ENCODE results near the gene CACNA2D3. TPM values are rescaled to one million over a fixed set of nuclear protein-coding genes. Genes with fewer than 3 reads are reported as not detected.

CACNA2D3 gene
- total and polyA plus RNA-seq, 7 experiments from 2014 or later: 0.27 to 4.1 TPM; not detected in 5

DNA sequence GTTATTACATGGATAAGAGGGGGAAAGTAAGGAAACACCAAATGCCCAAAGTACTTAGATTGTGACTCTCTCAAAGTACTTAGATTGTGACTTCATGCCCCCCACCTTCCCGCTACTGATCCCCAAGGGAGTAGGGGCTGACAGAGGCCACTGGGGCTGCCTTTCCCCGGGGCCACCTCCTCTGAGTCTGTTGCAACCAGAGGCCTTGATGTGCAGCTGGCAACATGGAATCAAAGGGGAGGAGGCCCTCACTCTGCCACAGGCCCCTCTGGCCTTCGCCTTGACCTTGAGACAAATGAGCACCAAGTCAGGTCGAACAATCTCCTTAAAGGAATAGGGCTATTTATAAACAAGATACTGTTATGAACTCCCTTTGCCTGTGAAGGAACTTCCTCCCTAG lies 743.0 kb downstream of the CACNA2D3 start:
- Histone ChIP-seq H3K9me3 (ENCODE audit: control insufficient read depth in 2 of 3, low read length in 3 of 3) (no peaks in the 10 kb centered on the region), H3K36me3 (ENCODE audit: control insufficient read depth in 2 of 3, insufficient read depth in 3 of 3, low read length in 3 of 3) (no peaks in the 10 kb centered on the region), H3K4me1 (ENCODE audit: control insufficient read depth in 2 of 2, insufficient read depth in 2 of 2, low read length in 2 of 2) (no peaks in the 10 kb centered on the region), H3K4me3 (ENCODE audit: low read length) (no peak overlapping the region), H3K27me3 (ENCODE audit: control insufficient read depth in 2 of 2, insufficient read depth in 2 of 2, low read length in 2 of 2) (no peaks in the 10 kb centered on the region), H3K27ac (ENCODE audit: low read depth, low read length) (no peak overlapping the region)
- Mint-ChIP-seq H3K4me3 (no peak overlapping the region), H3K27ac (no peak overlapping the region), H3K4me1 (no peaks in the 10 kb centered on the region), H3K9me3 (peaks cover 0 to 7% (median 0%) of the 10 kb centered on the region in 11 donors), H3K27me3 (peaks cover 0 to 12% (median 0%) of the 10 kb centered on the region in 5 donors), H3K36me3 (peaks cover 0 to 3% (median 0%) of the 10 kb centered on the region in 5 donors)
- DNase-seq (no peak), ATAC-seq (no peak)
- intact Hi-C loops (cut with micrococcal nuclease): no loop called here
- ChIA-PET POLR2A (no interaction called here), CTCF (no interaction called here)

DNA sequence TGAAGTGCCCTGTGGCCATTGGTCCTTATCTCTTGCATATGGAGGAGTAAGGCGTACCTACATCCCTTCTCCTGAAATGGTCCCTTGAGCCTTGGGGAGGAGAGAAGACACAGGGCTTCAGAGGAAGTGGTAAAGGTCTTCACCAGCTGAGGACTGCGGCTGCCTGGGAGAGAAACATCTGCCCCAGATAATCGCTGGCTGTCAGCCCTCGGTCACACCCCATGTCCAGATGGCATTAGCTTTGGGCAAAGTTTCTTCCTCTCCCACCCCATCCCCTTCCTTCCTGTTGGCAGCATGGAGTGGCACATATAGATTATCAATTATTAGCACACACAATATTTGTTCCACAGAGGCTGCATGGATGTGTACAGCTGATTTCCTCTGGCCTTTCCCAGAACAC lies 743.9 kb downstream of the CACNA2D3 start:
- Histone ChIP-seq H3K27ac (ENCODE audit: low read depth, low read length) (no peak overlapping the region), H3K4me1 (ENCODE audit: control insufficient read depth in 2 of 2, insufficient read depth in 2 of 2, low read length in 2 of 2) (no peaks in the 10 kb centered on the region), H3K9me3 (ENCODE audit: control insufficient read depth in 2 of 3, low read length in 3 of 3) (no peaks in the 10 kb centered on the region), H3K36me3 (ENCODE audit: control insufficient read depth in 2 of 3, insufficient read depth in 3 of 3, low read length in 3 of 3) (no peaks in the 10 kb centered on the region), H3K4me3 (ENCODE audit: low read length) (no peak overlapping the region), H3K27me3 (ENCODE audit: control insufficient read depth in 2 of 2, insufficient read depth in 2 of 2, low read length in 2 of 2) (no peaks in the 10 kb centered on the region)
- Mint-ChIP-seq H3K4me3 (no peak overlapping the region), H3K27me3 (peaks cover 0 to 7% (median 0%) of the 10 kb centered on the region in 5 donors), H3K36me3 (peaks cover 0 to 3% (median 0%) of the 10 kb centered on the region in 5 donors), H3K4me1 (no peaks in the 10 kb centered on the region), H3K27ac (no peak overlapping the region), H3K9me3 (peaks cover 0 to 7% (median 0%) of the 10 kb centered on the region in 11 donors)
- no peak for DNase-seq
- ChIA-PET POLR2A (no interaction called here), CTCF (no interaction called here)
- ATAC-seq: no peak
- intact Hi-C loops (cut with micrococcal nuclease): no loop called here

GRCh38 chr3:54870423-54870822 lies 748.1 kb downstream of the CACNA2D3 start:
- CTCF ChIA-PET: no interaction called here
- H3K27ac Mint-ChIP-seq: no peak overlapping the region

DNA sequence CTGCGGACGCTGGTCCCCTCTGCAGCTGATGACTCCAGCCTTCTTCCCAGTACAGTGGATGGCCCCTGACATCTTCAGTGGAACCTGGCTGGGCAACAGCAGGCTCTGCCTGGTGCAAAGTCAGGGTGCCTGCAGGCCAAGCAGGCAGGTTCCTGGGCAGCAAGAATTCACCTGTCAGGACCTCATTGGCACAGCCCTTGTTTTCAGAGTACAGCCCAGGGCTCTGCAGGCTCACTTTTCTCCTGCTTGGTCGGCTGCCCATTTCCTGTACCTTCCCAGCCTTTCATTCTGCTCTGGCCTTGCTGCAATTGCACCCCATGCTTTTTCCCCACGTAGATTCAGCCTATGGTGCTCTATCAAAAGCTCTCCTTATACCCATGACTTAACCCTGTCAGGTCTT lies 749.5 kb downstream of the CACNA2D3 start:
- Histone ChIP-seq H3K9me3 (ENCODE audit: control insufficient read depth in 2 of 3, low read length in 3 of 3) (no peaks in the 10 kb centered on the region), H3K27ac (ENCODE audit: low read depth, low read length) (no peak overlapping the region), H3K36me3 (ENCODE audit: control insufficient read depth in 2 of 3, insufficient read depth in 3 of 3, low read length in 3 of 3) (no peaks in the 10 kb centered on the region), H3K4me1 (ENCODE audit: control insufficient read depth in 2 of 2, insufficient read depth in 2 of 2, low read length in 2 of 2) (no peaks in the 10 kb centered on the region), H3K4me3 (ENCODE audit: low read length) (no peak overlapping the region), H3K27me3 (ENCODE audit: control insufficient read depth in 2 of 2, insufficient read depth in 2 of 2, low read length in 2 of 2) (no peaks in the 10 kb centered on the region)
- POLR2A ChIA-PET: no interaction called here
- intact Hi-C loops (cut with micrococcal nuclease): no loop called here
- ATAC-seq (no peak), DNase-seq (no peak)
- peaks cover 0 to 21% (median 0%) of the 10 kb centered on the region in 11 donors for H3K9me3 Mint-ChIP-seq
- peaks cover 0 to 3% (median 0%) of the 10 kb centered on the region in 5 donors for H3K36me3 Mint-ChIP-seq
- no peak overlapping the region for H3K27ac Mint-ChIP-seq
- H3K27me3 Mint-ChIP-seq: peaks cover 0 to 13% (median 0%) of the 10 kb centered on the region in 5 donors
- H3K4me3 Mint-ChIP-seq: no peak overlapping the region
- H3K4me1 Mint-ChIP-seq: no peaks in the 10 kb centered on the region
- CTCF ChIA-PET: no interaction called here

More at GRCh38 chr3:54870423-54870822, 748.1 kb downstream of the CACNA2D3 start:
- no peaks in the 10 kb centered on the region for H3K36me3 ChIP-seq (ENCODE audit: control insufficient read depth in 2 of 3, insufficient read depth in 3 of 3, low read length in 3 of 3)
- Mint-ChIP-seq H3K4me1 (no peaks in the 10 kb centered on the region), H3K9me3 (peaks cover 0 to 21% (median 0%) of the 10 kb centered on the region in 11 donors), H3K36me3 (peaks cover 0 to 3% (median 0%) of the 10 kb centered on the region in 5 donors), H3K27me3 (peaks cover 0 to 15% (median 0%) of the 10 kb centered on the region in 5 donors), H3K4me3 (no peak overlapping the region)
- POLR2A ChIA-PET: no interaction called here
- H3K4me1 ChIP-seq (ENCODE audit: control insufficient read depth in 2 of 2, insufficient read depth in 2 of 2, low read length in 2 of 2): no peaks in the 10 kb centered on the region
- DNase-seq (no peak), ATAC-seq (no peak)
- H3K4me3 ChIP-seq (ENCODE audit: low read length): no peak overlapping the region
- no peaks in the 10 kb centered on the region for H3K27me3 ChIP-seq (ENCODE audit: control insufficient read depth in 2 of 2, insufficient read depth in 2 of 2, low read length in 2 of 2)
- no peaks in the 10 kb centered on the region for H3K9me3 ChIP-seq (ENCODE audit: control insufficient read depth in 2 of 3, low read length in 3 of 3)
- no peak overlapping the region for H3K27ac ChIP-seq (ENCODE audit: low read depth, low read length)
- intact Hi-C loops (cut with micrococcal nuclease): no loop called here

DNA sequence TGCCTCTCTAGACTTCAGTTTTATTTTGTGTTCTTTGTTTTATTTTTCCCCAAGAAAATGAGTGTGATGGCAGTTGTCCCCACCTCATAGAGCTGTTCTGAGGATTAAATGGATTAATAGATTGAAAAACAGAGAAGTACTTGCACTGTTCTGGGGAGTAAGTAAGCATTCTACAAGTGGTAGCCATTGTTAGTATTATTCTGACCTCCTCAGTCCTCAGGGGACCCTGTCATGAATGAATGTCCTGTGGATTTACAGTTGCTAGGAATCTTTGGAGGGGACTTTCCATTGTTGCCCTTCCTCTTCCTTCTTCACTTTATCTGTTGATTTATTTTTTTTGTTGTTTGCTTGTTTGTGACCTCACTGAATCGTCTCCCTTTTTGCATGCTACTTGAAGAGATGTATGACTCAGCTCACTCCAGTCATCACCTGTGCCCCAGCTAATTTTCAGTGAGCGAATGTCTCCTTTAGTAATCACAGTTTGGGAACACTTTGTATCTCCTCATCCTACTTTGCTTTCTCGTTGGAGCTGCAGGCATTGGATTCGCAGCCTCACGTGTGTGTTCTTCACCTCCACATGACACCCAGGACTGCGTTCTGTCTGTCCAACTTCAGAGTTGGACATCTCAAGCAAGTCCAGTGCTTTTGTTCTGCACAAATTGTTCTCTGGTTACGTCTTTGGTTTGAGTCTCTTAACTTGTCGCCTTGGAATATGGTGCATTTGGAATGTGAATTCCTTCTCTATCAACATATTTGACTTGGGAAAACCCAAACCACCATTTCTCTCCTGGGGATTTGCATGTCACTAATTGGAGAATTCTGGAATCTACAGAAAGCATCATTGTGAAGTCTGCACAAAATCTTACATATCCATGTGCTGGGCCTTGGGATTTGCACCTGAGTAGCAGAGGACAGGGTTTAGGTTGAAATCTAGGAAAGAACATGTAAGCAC lies 751.0 kb downstream of the CACNA2D3 start:
- DNase-seq (no peak), ATAC-seq (no peak)
- no peaks in the 10 kb centered on the region for H3K36me3 ChIP-seq (ENCODE audit: control insufficient read depth in 2 of 3, insufficient read depth in 3 of 3, low read length in 3 of 3)
- H3K36me3 Mint-ChIP-seq: no peaks in the 10 kb centered on the region
- ChIA-PET POLR2A (no interaction called here), CTCF (no interaction called here)
- H3K9me3 Mint-ChIP-seq: peaks cover 0 to 18% (median 0%) of the 10 kb centered on the region in 11 donors
- H3K27me3 Mint-ChIP-seq: peaks cover 0 to 13% (median 0%) of the 10 kb centered on the region in 5 donors
- no peaks in the 10 kb centered on the region for H3K9me3 ChIP-seq (ENCODE audit: control insufficient read depth in 2 of 3, low read length in 3 of 3)
- H3K4me3 ChIP-seq (ENCODE audit: low read length): no peak overlapping the region
- no peaks in the 10 kb centered on the region for H3K27me3 ChIP-seq (ENCODE audit: control insufficient read depth in 2 of 2, insufficient read depth in 2 of 2, low read length in 2 of 2)
- no peaks in the 10 kb centered on the region for H3K4me1 Mint-ChIP-seq
- H3K27ac ChIP-seq (ENCODE audit: low read depth, low read length): no peak overlapping the region
- no peak overlapping the region for H3K27ac Mint-ChIP-seq
- intact Hi-C loops (cut with micrococcal nuclease): no loop called here
- no peaks in the 10 kb centered on the region for H3K4me1 ChIP-seq (ENCODE audit: control insufficient read depth in 2 of 2, insufficient read depth in 2 of 2, low read length in 2 of 2)
- H3K4me3 Mint-ChIP-seq: no peak overlapping the region

DNA sequence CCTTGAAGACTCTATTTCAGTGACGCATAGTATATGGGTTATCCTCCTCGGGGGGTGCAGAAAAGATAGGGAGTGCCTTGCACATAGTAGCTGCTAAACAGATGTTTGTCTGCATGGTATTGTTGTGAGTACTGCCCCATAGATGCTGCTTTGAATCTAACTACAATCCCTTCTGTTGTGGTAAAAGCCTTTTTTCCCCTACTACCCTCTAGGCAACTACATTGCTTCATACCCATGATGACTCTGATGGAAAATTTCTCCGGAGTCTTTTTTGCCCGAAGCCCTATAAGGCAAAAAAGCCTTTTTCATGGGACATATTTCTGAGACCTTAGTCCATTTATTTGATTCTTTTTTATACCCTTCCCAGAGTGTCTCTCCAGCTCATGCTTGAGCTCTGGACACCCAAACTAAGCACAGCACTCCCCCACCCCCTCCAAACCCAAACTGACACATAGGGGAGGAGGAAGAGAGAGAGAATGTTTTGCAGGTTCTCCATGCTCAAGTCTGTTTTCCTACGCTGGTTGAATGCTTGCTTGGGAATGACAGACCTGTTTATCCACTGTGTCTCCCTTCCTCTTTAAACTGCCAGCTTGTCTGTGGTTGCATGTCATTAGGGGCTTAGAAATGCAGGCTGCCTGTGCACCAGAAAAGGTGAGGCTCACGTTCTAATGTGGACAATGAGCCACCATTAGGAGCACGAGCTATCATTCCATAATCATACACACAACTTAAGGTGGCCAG lies 752.6 kb downstream of the CACNA2D3 start:
- Mint-ChIP-seq H3K27ac (no peak overlapping the region), H3K4me1 (no peaks in the 10 kb centered on the region), H3K4me3 (no peak overlapping the region), H3K9me3 (peaks cover 0 to 16% (median 0%) of the 10 kb centered on the region in 11 donors), H3K36me3 (no peaks in the 10 kb centered on the region), H3K27me3 (peaks cover 0 to 17% (median 0%) of the 10 kb centered on the region in 5 donors)
- Histone ChIP-seq H3K9me3 (ENCODE audit: control insufficient read depth in 2 of 3, low read length in 3 of 3) (no peaks in the 10 kb centered on the region), H3K4me1 (ENCODE audit: control insufficient read depth in 2 of 2, insufficient read depth in 2 of 2, low read length in 2 of 2) (no peaks in the 10 kb centered on the region), H3K27me3 (ENCODE audit: control insufficient read depth in 2 of 2, insufficient read depth in 2 of 2, low read length in 2 of 2) (no peaks in the 10 kb centered on the region), H3K36me3 (ENCODE audit: control insufficient read depth in 2 of 3, insufficient read depth in 3 of 3, low read length in 3 of 3) (no peaks in the 10 kb centered on the region), H3K27ac (ENCODE audit: low read depth, low read length) (no peak overlapping the region), H3K4me3 (ENCODE audit: low read length) (no peak overlapping the region)
- intact Hi-C loops (cut with micrococcal nuclease): no loop called here
- ChIA-PET CTCF (no interaction called here), POLR2A (no interaction called here)
- ATAC-seq (no peak), DNase-seq (no peak)
